GM19455 (cell line): ENCODE measurements around the gene ZNF710.
A peak's percentile ranks its signal among the peaks of the same experiment; 100 is the strongest.

Source experiments
- ATAC-seq: cut with Tn5 transposase; IDR thresholded peaks from one replicate; pipeline ENCODE4 v1.9.1; 2021; ENCODE audit not compliant: unreplicated experiment

Gene ZNF710

GRCh38 chr15:89991312-89991711 lies 9.8 kb upstream of the ZNF710 start:
- no peak for ATAC-seq

GRCh38 chr15:89993349-89993748 lies 7.8 kb upstream of the ZNF710 start:
- ATAC-seq: no peak

- no peak for ATAC-seq
Observed at GRCh38 chr15:89997079-89997478, 4.0 kb upstream of the ZNF710 start.

GRCh38 chr15:89998141-89998661 lies 2.9 kb upstream of the ZNF710 start:
- no peak for ATAC-seq

GRCh38 chr15:89998923-89999675 lies 2.0 kb upstream of the ZNF710 start:
- ATAC-seq: no peak

GRCh38 chr15:89999676-90000185 lies 1.4 kb upstream of the ZNF710 start:
- ATAC-seq: no peak

GRCh38 chr15:90000186-90001001 lies 730 bp upstream of the ZNF710 start:
- ATAC-seq: no peak

GRCh38 chr15:90001683-90002427 lies 731 bp downstream of the ZNF710 start:
- ATAC-seq: peak; percentile 43

GRCh38 chr15:90002428-90002844 lies 1.3 kb downstream of the ZNF710 start:
- ATAC-seq: peak; percentile 23

- no peak for ATAC-seq
Observed at GRCh38 chr15:90003736-90004135, 2.6 kb downstream of the ZNF710 start.

GRCh38 chr15:90004252-90004651 lies 3.1 kb downstream of the ZNF710 start:
- ATAC-seq: no peak

- no peak for ATAC-seq
Observed at GRCh38 chr15:90004671-90005070, 3.5 kb downstream of the ZNF710 start.

- ATAC-seq: no peak
Observed at GRCh38 chr15:90006217-90007075, 5.3 kb downstream of the ZNF710 start.

- no peak for ATAC-seq
Observed at GRCh38 chr15:90007076-90007460, 5.9 kb downstream of the ZNF710 start.

GRCh38 chr15:90008607-90009006 lies 7.5 kb downstream of the ZNF710 start:
- ATAC-seq: no peak

- no peak for ATAC-seq
Observed at GRCh38 chr15:90009301-90010022, 8.3 kb downstream of the ZNF710 start.

- ATAC-seq: no peak
Observed at GRCh38 chr15:90011705-90012104, 10.6 kb downstream of the ZNF710 start.

GRCh38 chr15:90013503-90013937 lies 12.4 kb downstream of the ZNF710 start:
- no peak for ATAC-seq

- no peak for ATAC-seq
Observed at GRCh38 chr15:90015294-90015693, 14.2 kb downstream of the ZNF710 start.
